Testis (tissue), 3 donors: ENCODE measurements around the gene FAM83D. TPM values are rescaled to one million over a fixed set of nuclear protein-coding genes. Genes with fewer than 3 reads are reported as not detected.

Source experiments
- DNase-seq: peaks from one replicate; pipeline ENCODE4 v3.0.0-alpha.2; 2019
- H3K27ac ChIP-seq, 2 donors: fragments of 200-600 bp; sonication (generic); one replicate each; pipeline ENCODE4 v1.5.1; 2019
- H3K27me3 ChIP-seq: fragments of 200-600 bp; sonication (generic); one replicate; pipeline ENCODE4 v1.5.1; 2019
- H3K36me3 ChIP-seq: fragments of 200-600 bp; sonication (generic); one replicate; pipeline ENCODE4 v1.5.1; 2017; ENCODE audit warnings: low read depth; ENCODE audit errors: missing control alignments
- H3K4me1 ChIP-seq: fragments of 200-600 bp; sonication (generic); one replicate; pipeline ENCODE4 v1.5.1; 2019
- H3K4me3 ChIP-seq, 2 donors: fragments of 200-600 bp; sonication (generic); one replicate each; pipeline ENCODE4 v1.5.1; 2017 to 2019
- H3K9me3 ChIP-seq: fragments of 200-600 bp; sonication (generic); one replicate; pipeline ENCODE4 v1.5.1; 2017
- POLR2A ChIP-seq: fragments of 450-650 bp; IDR thresholded peaks from one replicate; pipeline ENCODE4 v1.6.1; 2017; ENCODE audit warnings: antibody characterized with exemption, mild to moderate bottlenecking, moderate library complexity
- WGBS, 2 donors: methylation state at CpG; one replicate each; pipeline ENCODE4 v1.1.5; 2018; 5-methylcytosine and 5-hydroxymethylcytosine counted together
- intact Hi-C: fragments of 100-400 bp; cut with DNase I; formaldehyde crosslinking; loops from one replicate; pipeline ENCODE4 v1.15.1; 2023; ENCODE audit warnings: low total_unique reads
- polyA plus RNA-seq: library from polyadenylated mRNA; stranded (reverse); fragments of 350-450 nt; fragmentation: Illumina TruSeq; extraction: RNeasy Lipid Tissue Mini Kit (QIAGEN cat#74804); gene quantifications from one replicate; pipeline ENCODE4 v1.2.3, GENCODE V29; 2014; ENCODE audit warnings: low read depth, low replicate concordance; ENCODE audit not compliant: insufficient read depth
- total RNA-seq, 2 donors: library from RNA; depleted of rRNA; stranded (reverse); fragments of >200 nt; gene quantifications; one replicate each; pipeline ENCODE4 v1.2.3, GENCODE V29; 2016
- TF ChIP-seq, protein P1 (sequence below), 3 experiments: fragments of 450-650 bp in 2 of 3; fragments of 200-600 bp in 1 of 3; sonication (generic) in 1 of 3; IDR thresholded peaks; one replicate each; pipeline ENCODE4 v1.5.1; 2016 to 2019; ENCODE audit warnings: antibody characterized with exemption in 3 of 3, mild to moderate bottlenecking in 2 of 3, moderate library complexity in 1 of 3

FAM83D gene
- total and polyA plus RNA-seq, 3 donors from 2014 or later, result 10.1 to 13.7 (median 13.1) TPM

DNA sequence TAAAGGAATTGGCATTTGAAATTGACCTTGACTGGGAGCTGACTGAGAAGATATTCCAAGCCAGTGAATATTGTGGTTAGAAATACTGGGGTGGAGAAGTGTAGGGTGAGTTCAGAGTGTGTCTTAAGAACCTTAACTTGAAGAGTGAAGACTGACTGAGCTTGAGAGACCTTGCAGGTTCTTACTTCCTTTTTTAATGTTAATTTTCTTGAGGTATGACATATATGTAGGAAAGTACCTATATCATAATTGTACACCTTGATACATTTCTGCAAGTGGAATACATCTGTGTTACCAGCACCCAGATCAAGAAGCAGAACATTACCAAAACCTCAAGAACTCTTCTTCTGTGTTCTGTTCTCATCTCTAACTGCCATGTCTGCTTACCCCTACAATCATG lies 46.9 kb downstream of the FAM83D start:
- no peak for DNase-seq
- H3K27me3 ChIP-seq, result no peaks in the 10 kb centered on the region
- intact Hi-C loops, result no loop called here
- H3K27ac ChIP-seq, result no peak overlapping the region
- H3K4me3 ChIP-seq, result no peak overlapping the region
- H3K4me1 ChIP-seq, result no peaks in the 10 kb centered on the region
- H3K9me3 ChIP-seq, result no peaks in the 10 kb centered on the region
- no peaks in the 10 kb centered on the region for H3K36me3 ChIP-seq
- TF ChIP-seq, protein P1, sequence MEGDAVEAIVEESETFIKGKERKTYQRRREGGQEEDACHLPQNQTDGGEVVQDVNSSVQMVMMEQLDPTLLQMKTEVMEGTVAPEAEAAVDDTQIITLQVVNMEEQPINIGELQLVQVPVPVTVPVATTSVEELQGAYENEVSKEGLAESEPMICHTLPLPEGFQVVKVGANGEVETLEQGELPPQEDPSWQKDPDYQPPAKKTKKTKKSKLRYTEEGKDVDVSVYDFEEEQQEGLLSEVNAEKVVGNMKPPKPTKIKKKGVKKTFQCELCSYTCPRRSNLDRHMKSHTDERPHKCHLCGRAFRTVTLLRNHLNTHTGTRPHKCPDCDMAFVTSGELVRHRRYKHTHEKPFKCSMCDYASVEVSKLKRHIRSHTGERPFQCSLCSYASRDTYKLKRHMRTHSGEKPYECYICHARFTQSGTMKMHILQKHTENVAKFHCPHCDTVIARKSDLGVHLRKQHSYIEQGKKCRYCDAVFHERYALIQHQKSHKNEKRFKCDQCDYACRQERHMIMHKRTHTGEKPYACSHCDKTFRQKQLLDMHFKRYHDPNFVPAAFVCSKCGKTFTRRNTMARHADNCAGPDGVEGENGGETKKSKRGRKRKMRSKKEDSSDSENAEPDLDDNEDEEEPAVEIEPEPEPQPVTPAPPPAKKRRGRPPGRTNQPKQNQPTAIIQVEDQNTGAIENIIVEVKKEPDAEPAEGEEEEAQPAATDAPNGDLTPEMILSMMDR (IDR thresholded peaks at IDR 0.05), result no peak
- TF ChIP-seq POLR2A, result no peak

DNA sequence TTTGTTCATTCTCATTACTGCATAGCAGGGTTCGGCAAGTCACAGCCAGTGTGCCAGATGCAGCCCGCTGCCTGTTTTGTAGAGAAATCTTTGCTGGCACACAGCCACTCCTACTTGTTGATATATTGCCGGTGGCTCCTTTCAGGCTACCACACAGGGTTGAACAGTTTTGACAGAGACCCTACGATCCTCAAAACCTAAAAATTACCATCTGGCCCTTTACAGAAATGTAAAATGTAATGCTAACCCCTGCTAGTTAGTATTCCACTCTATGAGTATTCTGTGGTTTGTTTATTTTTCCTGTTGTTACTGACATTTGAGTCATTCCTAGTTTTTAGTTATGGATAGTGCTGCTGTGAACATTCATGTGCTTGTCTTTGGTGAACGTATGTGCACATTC lies 47.4 kb downstream of the FAM83D start:
- H3K4me3 ChIP-seq, result no peak overlapping the region
- 70 to 84% methylated on average over 5 of the region's 5 CpGs for WGBS, 2 donors
- H3K36me3 ChIP-seq, result no peaks in the 10 kb centered on the region
- intact Hi-C loops, result no loop called here
- TF ChIP-seq, protein P1 (IDR thresholded peaks at IDR 0.05), result no peak
- no peak for TF ChIP-seq POLR2A
- no peaks in the 10 kb centered on the region for H3K9me3 ChIP-seq
- no peaks in the 10 kb centered on the region for H3K4me1 ChIP-seq
- no peak for DNase-seq
- no peaks in the 10 kb centered on the region for H3K27me3 ChIP-seq
- H3K27ac ChIP-seq, result no peak overlapping the region

DNA sequence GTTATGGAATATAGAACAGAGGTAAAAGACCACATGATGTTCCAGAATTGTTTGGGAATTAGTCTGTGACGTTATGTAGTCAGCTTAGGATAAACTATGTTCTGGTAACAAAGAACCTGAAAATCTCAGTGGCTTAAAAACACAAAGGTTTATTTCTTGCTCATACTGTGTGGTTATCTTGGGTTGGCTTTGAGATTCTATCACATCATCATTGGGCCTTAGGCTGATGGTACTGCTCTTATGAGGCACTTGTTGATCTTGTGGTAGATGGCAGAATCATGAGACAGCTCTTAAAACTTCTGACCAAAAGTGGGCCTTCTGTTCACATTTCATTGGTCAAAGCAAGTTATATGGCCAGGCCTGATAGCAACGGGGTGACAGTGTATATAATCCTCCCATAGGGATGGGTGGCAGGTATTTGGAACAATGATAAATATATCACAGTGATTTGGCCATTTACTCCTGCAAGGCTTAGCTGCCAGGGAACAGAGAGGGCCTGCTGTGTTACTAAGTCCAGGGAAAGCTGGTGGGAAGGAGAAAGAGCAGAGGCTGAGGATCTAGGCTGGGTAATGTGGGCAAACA lies 49.4 kb downstream of the FAM83D start:
- DNase-seq, result no peak
- Histone ChIP-seq H3K27me3 (no peaks in the 10 kb centered on the region), H3K27ac (no peak overlapping the region), H3K4me1 (no peaks in the 10 kb centered on the region), H3K4me3 (no peak overlapping the region), H3K36me3 (no peaks in the 10 kb centered on the region), H3K9me3 (no peaks in the 10 kb centered on the region)
- no peak for TF ChIP-seq POLR2A
- TF ChIP-seq, protein P1 (IDR thresholded peaks at IDR 0.05), result no peak
- intact Hi-C loops, result no loop called here
- WGBS, 2 donors, result 72 to 75% methylated on average over 2 of the region's 2 CpGs

DNA sequence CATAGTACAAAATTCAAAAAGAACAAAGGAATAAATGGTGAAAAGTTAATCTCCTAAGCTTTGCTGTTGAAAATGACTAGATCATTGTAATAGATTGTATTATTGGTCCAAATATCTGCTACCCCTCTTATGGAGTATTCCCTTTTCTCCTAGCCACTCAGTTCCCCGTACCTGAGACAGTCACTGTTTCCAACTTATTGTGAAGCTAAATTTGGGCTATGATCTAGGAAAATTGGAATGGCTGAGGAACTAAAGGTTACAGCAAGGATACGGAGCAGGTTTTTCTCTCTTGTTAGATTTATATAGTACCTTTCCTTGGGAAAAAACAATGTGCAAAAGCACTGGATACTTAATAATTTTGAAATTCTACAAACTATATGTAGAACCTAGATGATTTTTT lies 53.2 kb downstream of the FAM83D start:
- no peak for TF ChIP-seq POLR2A
- TF ChIP-seq, protein P1 (IDR thresholded peaks at IDR 0.05), result no peak
- intact Hi-C loops, result no loop called here
- Histone ChIP-seq H3K9me3 (no peaks in the 10 kb centered on the region), H3K4me3 (no peak overlapping the region), H3K27ac (no peak overlapping the region), H3K36me3 (no peaks in the 10 kb centered on the region), H3K27me3 (no peaks in the 10 kb centered on the region), H3K4me1 (no peaks in the 10 kb centered on the region)
- WGBS, 2 donors, result 90 to 92% methylated on average over 2 of the region's 2 CpGs
- DNase-seq, result no peak

DNA sequence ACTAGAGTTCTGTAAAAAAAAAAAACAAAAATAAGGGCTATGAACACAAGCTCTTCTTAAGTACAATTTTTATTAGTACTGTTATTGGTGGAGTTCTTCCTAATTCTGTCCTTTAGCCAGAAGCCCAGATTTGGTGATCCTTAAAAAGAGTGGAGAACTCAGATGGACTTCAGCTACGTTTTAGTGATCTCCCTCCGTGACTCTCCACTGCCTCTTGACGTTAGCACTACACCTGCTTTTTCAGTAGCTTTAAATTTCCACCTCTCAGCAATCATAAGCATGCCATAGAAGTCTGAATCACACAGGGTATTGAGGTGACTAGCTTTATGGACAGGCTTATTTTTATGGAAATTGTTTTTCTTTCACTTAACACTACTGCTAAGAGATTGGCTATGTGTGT lies 53.6 kb downstream of the FAM83D start:
- WGBS, 2 donors, result 92 to 98% methylated on average over 3 of the region's 3 CpGs
- DNase-seq, result no peak
- Histone ChIP-seq H3K36me3 (no peaks in the 10 kb centered on the region), H3K4me1 (no peaks in the 10 kb centered on the region), H3K9me3 (no peaks in the 10 kb centered on the region), H3K27me3 (no peaks in the 10 kb centered on the region), H3K27ac (no peak overlapping the region), H3K4me3 (no peak overlapping the region)
- intact Hi-C loops, result no loop called here
- TF ChIP-seq POLR2A, result no peak
- TF ChIP-seq, protein P1 (IDR thresholded peaks at IDR 0.05), result no peak
